ENCODE results near the gene COG5.

DNA sequence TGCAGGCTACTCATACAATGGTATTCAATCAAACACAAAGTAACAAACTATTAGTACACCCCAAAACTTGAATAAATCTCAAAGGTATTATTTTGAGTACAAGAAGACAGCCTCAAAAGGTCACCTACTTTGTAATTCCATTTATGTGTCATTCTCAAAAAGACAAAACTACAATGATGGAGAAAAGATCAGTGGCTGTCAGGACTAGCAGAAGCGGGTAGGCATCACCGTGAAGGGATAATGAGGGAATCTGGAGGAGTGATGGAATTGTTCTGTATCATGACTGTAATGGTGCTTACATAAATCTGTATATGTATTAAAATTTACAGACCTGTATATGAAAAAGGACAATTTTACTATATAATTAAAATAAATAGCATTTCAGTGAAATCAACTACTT, 37.0 kb downstream of the COG5 start:
- TF ChIP-seq ZNF274 (IDR thresholded peaks at IDR 0.05; ENCODE audit: low read depth, low read length) (no peak), SUZ12 (IDR thresholded peaks at IDR 0.05; ENCODE audit: extremely low read depth, insufficient read depth, insufficient read length) (no peak)

Data from NT2/D1 (cell line).